ENCODE measurements around the gene SPATA13. TPM values are rescaled to one million over a fixed set of nuclear protein-coding genes. Genes with fewer than 3 reads are reported as not detected.

SPATA13 gene
- total RNA-seq, 1 donor from 2014 or later: 44.2 TPM

- Histone ChIP-seq H3K27ac (no peak overlapping the region), H3K4me3 (no peak overlapping the region), H3K36me3 (no peaks in the 10 kb centered on the region), H3K4me1 (no peaks in the 10 kb centered on the region), H3K9me3 (no peaks in the 10 kb centered on the region), H3K27me3 (ENCODE audit: low read depth) (no peaks in the 10 kb centered on the region)
- intact Hi-C loops (cut with DNase I): no loop called here
- no peak for TF ChIP-seq CTCF (IDR thresholded peaks at IDR 0.05)
- ATAC-seq: no peak
- DNase-seq: no peak
Observed at GRCh38 chr13:24175847-24176246, 15.3 kb downstream of the SPATA13 start.

- Histone ChIP-seq H3K27me3 (ENCODE audit: low read depth) (no peaks in the 10 kb centered on the region), H3K4me3 (no peak overlapping the region)
Observed at GRCh38 chr13:24176351-24177101, 16.0 kb downstream of the SPATA13 start.

GRCh38 chr13:24178847-24179485 lies 18.4 kb downstream of the SPATA13 start:
- Histone ChIP-seq H3K27ac (no peak overlapping the region), H3K4me3 (no peak overlapping the region)
- ATAC-seq: no peak

More at GRCh38 chr13:24176351-24177101, 16.0 kb downstream of the SPATA13 start:
- TF ChIP-seq CTCF (IDR thresholded peaks at IDR 0.05): no peak
- no peaks in the 10 kb centered on the region for H3K36me3 ChIP-seq
- no peak overlapping the region for H3K27ac ChIP-seq
- no peak for DNase-seq
- no peak for ATAC-seq
- H3K9me3 ChIP-seq: no peaks in the 10 kb centered on the region
- intact Hi-C loops (cut with DNase I): no loop called here
- H3K4me1 ChIP-seq: no peaks in the 10 kb centered on the region

GRCh38 chr13:24179486-24179850 lies 18.9 kb downstream of the SPATA13 start:
- ATAC-seq (no peak), DNase-seq (no peak)
- intact Hi-C loops (cut with DNase I): no loop called here
- H3K4me1 ChIP-seq: no peaks in the 10 kb centered on the region
- no peak overlapping the region for H3K4me3 ChIP-seq
- no peak overlapping the region for H3K27ac ChIP-seq
- H3K27me3 ChIP-seq (ENCODE audit: low read depth): no peaks in the 10 kb centered on the region
- H3K36me3 ChIP-seq: no peaks in the 10 kb centered on the region
- H3K9me3 ChIP-seq: no peaks in the 10 kb centered on the region
- no peak for TF ChIP-seq CTCF (IDR thresholded peaks at IDR 0.05)

More at GRCh38 chr13:24178847-24179485, 18.4 kb downstream of the SPATA13 start:
- Histone ChIP-seq H3K4me1 (no peaks in the 10 kb centered on the region), H3K27me3 (ENCODE audit: low read depth) (no peaks in the 10 kb centered on the region), H3K9me3 (no peaks in the 10 kb centered on the region), H3K36me3 (no peaks in the 10 kb centered on the region)
- TF ChIP-seq CTCF (IDR thresholded peaks at IDR 0.05): no peak
- no peak for DNase-seq
- intact Hi-C loops (cut with DNase I): no loop called here

- Histone ChIP-seq H3K9me3 (no peaks in the 10 kb centered on the region), H3K4me1 (no peaks in the 10 kb centered on the region), H3K4me3 (no peak overlapping the region), H3K36me3 (no peaks in the 10 kb centered on the region), H3K27ac (no peak overlapping the region), H3K27me3 (ENCODE audit: low read depth) (no peaks in the 10 kb centered on the region)
- no peak for TF ChIP-seq CTCF (IDR thresholded peaks at IDR 0.05)
- intact Hi-C loops (cut with DNase I): no loop called here
- DNase-seq (no peak), ATAC-seq (no peak)
Observed at GRCh38 chr13:24180750-24181377, 20.3 kb downstream of the SPATA13 start.
